T-helper 9 cell (primary cell): ENCODE results near the gene SORCS1.

Source experiments
- DNase-seq: peaks from one replicate; pipeline ENCODE4 v3.0.0-alpha.2; 2020

Gene SORCS1

GRCh38 chr10:106567629-106568028 is 596.9 kb downstream of the SORCS1 start:
- no peak for DNase-seq

GRCh38 chr10:106566873-106567272 is 597.6 kb downstream of the SORCS1 start:
- DNase-seq, result no peak

GRCh38 chr10:106565546-106565945 is 599.0 kb downstream of the SORCS1 start:
- no peak for DNase-seq

GRCh38 chr10:106563384-106563783 is 601.1 kb downstream of the SORCS1 start:
- DNase-seq, result no peak

GRCh38 chr10:106560925-106561640 is 603.4 kb downstream of the SORCS1 start:
- no peak for DNase-seq

- DNase-seq, result no peak
These were observed 605.1 kb downstream of the SORCS1 start for GRCh38 chr10:106559442-106559841.

GRCh38 chr10:106557951-106558733 is 606.4 kb downstream of the SORCS1 start:
- no peak for DNase-seq

- no peak for DNase-seq
These were observed 607.5 kb downstream of the SORCS1 start for GRCh38 chr10:106557053-106557452.

- no peak for DNase-seq
These were observed 608.9 kb downstream of the SORCS1 start for GRCh38 chr10:106555599-106555998.

GRCh38 chr10:106551501-106552062 is 612.9 kb downstream of the SORCS1 start:
- DNase-seq, result no peak

GRCh38 chr10:106548832-106549231 is 615.7 kb downstream of the SORCS1 start:
- no peak for DNase-seq

- no peak for DNase-seq
These were observed 617.4 kb downstream of the SORCS1 start for GRCh38 chr10:106547047-106547635.

GRCh38 chr10:106542461-106542860 is 622.0 kb downstream of the SORCS1 start:
- DNase-seq, result no peak

GRCh38 chr10:106540645-106541044 is 623.9 kb downstream of the SORCS1 start:
- no peak for DNase-seq

GRCh38 chr10:106537866-106538265 is 626.6 kb downstream of the SORCS1 start:
- DNase-seq, result no peak

GRCh38 chr10:106535304-106535953 is 629.1 kb downstream of the SORCS1 start:
- no peak for DNase-seq

- DNase-seq, result no peak
These were observed 630.1 kb downstream of the SORCS1 start for GRCh38 chr10:106534441-106534840.

- no peak for DNase-seq
These were observed 635.8 kb downstream of the SORCS1 start for GRCh38 chr10:106528702-106529101.

GRCh38 chr10:106525835-106526234 is 638.7 kb downstream of the SORCS1 start:
- DNase-seq, result no peak
